Bronchial epithelial cell (primary cell): Measurements from ENCODE around the gene TUBB1. TPM values are rescaled to one million over a fixed set of nuclear protein-coding genes. Genes with fewer than 3 reads are reported as not detected.

Experiments used
- DNase-seq: peaks from one replicate; pipeline ENCODE4 v3.0.0-alpha.2; 2010; ENCODE audit warnings: low read depth
- FAIRE-seq: peaks from 2 replicates; lab custom pipeline; 2011; peaks lifted over from hg19 to GRCh38; lab: Jason Lieb, UNC
- H3K27me3 ChIP-seq: 2 replicates; pipeline ENCODE4 v1.5.1; 2011; ENCODE audit warnings: low read length; ENCODE audit not compliant: control insufficient read depth, insufficient read depth
- H3K36me3 ChIP-seq: 2 replicates; pipeline ENCODE4 v1.5.1; 2011; ENCODE audit warnings: low read length; ENCODE audit not compliant: control insufficient read depth, insufficient read depth
- H3K4me3 ChIP-seq: 2 replicates; pipeline ENCODE4 v1.5.1; 2011; ENCODE audit warnings: mild to moderate bottlenecking, low read depth, low read length, control low read depth
- total RNA-seq: library from RNA; depleted of rRNA; stranded (reverse); fragments of >200 nt; gene quantifications from 2 replicates; pipeline ENCODE4 v1.2.1, GENCODE V29; 2014
- TF ChIP-seq, protein P1 (sequence below): IDR thresholded peaks from 2 replicates; pipeline ENCODE4 v1.5.1; 2011; ENCODE audit warnings: mild to moderate bottlenecking, moderate library complexity, low read length, control low read depth, inconsistent platforms; ENCODE audit not compliant: insufficient read depth, severe bottlenecking

Gene TUBB1
- total RNA-seq, 1 donor from 2014 or later: not detected

DNA sequence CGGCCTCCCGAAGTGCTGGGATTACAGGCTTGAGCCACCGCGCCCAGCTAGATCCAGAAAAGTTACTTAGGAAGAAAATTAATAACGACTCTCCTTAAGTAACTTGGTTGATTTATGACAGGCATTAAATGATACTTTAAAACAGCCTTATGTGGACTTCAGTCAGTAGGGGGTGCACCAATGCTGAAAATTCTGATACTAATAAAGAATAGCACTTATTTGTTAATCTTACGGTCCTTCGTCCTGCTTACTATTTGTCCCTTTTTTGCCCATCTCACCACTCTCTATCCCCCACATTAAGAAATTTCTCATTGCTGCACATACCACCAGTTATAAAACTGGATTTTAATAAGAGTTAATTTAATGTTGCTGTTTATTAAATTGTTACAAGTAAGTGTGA, 36.1 kb downstream of the TUBB1 start:
- TF ChIP-seq, protein P1, sequence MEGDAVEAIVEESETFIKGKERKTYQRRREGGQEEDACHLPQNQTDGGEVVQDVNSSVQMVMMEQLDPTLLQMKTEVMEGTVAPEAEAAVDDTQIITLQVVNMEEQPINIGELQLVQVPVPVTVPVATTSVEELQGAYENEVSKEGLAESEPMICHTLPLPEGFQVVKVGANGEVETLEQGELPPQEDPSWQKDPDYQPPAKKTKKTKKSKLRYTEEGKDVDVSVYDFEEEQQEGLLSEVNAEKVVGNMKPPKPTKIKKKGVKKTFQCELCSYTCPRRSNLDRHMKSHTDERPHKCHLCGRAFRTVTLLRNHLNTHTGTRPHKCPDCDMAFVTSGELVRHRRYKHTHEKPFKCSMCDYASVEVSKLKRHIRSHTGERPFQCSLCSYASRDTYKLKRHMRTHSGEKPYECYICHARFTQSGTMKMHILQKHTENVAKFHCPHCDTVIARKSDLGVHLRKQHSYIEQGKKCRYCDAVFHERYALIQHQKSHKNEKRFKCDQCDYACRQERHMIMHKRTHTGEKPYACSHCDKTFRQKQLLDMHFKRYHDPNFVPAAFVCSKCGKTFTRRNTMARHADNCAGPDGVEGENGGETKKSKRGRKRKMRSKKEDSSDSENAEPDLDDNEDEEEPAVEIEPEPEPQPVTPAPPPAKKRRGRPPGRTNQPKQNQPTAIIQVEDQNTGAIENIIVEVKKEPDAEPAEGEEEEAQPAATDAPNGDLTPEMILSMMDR: peak; percentile 28
- no peaks in the 10 kb centered on the region for H3K27me3 ChIP-seq

DNA sequence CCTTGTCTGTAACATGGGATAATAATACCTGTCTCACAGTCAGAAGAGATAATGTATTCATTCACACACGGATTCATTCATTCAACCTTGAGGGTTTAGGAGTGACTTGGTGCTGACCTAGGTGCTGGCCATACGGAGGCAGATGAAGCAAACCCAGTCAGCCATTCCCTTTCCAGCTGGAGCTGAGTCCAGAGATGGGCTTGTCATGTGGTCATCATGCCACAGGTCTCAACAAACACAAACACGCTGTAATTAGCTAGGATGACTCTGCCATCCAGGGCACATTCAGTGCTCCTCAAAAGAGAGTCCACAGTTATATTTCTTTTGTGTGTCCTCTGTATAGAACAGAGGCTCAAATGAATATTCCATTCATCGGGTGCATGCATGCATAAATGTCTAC, 42.9 kb downstream of the TUBB1 start:
- H3K27me3 ChIP-seq: no peaks in the 10 kb centered on the region
- no peaks in the 10 kb centered on the region for H3K36me3 ChIP-seq
- FAIRE-seq: peak; percentile 55
- DNase-seq: no peak
- no peak overlapping the region for H3K4me3 ChIP-seq
- TF ChIP-seq, protein P1: no peak

More for the DNA sequence above, 36.1 kb downstream of the TUBB1 start:
- H3K4me3 ChIP-seq: no peak overlapping the region
- DNase-seq (peak; percentile 51), FAIRE-seq (no peak)
- H3K36me3 ChIP-seq: no peaks in the 10 kb centered on the region

DNA sequence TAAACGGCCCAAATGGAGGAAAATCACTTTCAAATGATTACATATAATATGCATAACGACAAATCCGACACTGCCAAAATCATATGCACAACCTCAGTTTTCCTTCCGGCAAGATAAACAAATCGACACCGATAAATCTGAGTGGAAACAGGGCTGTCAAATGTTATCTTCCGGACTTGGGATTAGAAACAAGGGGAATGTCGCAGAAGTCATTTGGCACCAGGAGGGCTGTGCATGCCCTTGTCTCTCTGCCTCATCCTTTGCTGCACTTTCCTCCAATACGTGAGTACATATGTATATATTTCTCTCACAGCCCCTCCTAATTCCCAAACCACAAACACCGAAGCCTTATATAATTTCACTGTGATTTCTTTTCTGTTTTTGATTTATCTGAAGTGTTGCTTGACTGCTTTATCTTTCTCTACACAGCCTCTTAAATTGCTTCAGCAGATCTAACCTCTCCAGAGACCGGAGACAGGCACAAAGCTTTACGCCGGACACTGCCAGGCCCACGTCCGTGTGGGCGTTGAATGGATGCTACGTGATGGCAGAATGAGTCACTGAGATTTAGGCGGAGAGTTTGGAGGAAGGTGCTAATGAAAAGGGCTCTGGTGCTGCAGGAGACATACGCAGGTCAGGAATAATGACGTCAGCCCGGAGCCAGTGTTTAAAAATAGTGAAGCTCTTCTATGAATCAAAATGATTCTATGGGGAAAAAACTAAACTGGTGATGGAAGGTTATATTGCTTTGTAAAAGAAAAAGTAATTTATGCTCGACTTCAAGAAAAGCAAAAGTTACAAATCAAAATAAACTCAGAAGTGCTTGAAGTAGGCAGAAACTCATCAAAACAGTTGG, 44.4 kb downstream of the TUBB1 start:
- TF ChIP-seq, protein P1: no peak
- Histone ChIP-seq H3K27me3 (no peaks in the 10 kb centered on the region), H3K36me3 (no peaks in the 10 kb centered on the region), H3K4me3 (no peak overlapping the region)
- DNase-seq (peak; percentile 96), FAIRE-seq (no peak)

DNA sequence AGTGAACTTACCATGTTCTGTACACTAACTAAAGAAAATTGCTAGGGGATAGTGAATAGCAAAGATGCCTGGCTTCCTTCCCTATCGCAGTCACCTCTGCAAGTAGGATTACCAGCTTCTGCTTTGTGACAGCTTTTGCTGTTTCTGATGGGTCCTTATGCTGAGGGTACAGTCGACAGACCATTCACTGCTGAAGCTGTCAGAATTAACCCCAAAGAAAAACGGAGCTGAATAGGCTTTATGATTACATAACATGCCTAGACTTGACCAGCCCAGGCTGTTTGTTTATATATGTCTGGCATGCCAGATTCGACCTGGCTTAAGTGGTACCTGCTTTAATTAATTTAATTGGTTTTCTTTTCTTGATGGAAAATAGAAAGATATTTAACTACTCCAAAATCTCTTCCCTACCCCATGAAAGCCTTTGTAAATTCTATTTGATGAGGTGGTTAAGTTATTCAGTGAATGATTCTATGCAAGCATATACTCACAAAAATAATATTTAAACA, 45.0 kb downstream of the TUBB1 start:
- no peak overlapping the region for H3K4me3 ChIP-seq
- TF ChIP-seq, protein P1: no peak
- no peaks in the 10 kb centered on the region for H3K36me3 ChIP-seq
- FAIRE-seq (no peak), DNase-seq (peak; percentile 78)
- H3K27me3 ChIP-seq: no peaks in the 10 kb centered on the region

DNA sequence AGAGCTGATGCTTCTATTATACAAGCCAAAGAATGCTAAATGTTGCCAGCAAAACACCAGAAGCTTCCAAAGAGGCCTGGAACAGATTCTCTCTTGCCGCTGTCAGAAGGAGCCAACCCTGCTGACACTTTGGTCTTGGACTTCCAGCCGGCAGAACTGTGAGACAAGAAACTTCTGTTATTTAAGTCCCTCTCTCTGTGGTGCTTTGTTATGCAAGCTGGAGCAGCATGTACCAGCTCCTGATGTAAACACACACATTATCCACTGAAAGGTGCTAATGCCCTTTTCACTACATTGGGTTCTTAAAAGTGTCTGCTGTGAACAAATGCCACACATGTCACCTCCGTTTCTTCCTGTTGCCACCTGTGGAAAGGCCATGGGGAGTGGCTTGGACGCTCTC, 49.3 kb downstream of the TUBB1 start:
- FAIRE-seq: no peak
- no peaks in the 10 kb centered on the region for H3K27me3 ChIP-seq

More for the DNA sequence above, 49.3 kb downstream of the TUBB1 start:
- Histone ChIP-seq H3K4me3 (no peak overlapping the region), H3K36me3 (no peaks in the 10 kb centered on the region)
- TF ChIP-seq, protein P1: no peak
- DNase-seq: no peak
